Stromal cell of bone marrow (primary cell): ENCODE results near the gene GFY.
A peak's percentile ranks its signal among the peaks of the same experiment; 100 is the strongest.

ENCODE experiments used
- DNase-seq: peaks from one replicate; pipeline ENCODE4 v3.0.0-alpha.2; 2012; ENCODE audit warnings: low read depth

GFY gene

DNA sequence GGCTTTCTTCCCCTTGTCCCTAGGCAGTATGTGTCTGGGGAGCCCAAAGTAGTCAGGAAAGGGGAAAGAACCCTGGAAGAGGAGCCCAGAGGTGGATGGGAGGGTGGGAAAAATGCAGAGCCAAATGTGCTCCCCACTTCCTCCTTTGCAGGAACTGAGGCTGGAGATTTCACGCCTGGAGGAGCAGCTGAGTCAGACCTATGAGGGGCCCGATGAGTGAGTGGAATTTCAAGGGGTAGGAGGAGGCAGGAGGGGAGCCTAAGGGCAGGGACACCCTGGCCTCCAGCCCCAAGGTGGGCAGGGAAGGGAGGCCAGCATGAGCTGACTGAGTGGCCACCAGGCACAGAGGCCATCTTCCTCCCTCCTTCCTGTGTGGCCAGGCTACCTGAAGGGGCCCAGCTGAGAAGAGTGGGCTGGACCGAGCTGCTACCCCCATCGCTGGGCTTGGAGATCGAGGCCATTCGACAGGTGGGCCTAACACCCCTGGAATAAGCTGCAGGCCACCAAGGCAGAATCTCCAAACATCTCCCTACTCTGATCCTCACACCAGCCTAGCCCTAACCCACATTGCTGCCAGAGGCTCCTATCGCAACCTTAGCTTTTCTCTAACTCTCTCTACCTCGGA is 16.3 kb upstream of the GFY start:
- no peak for DNase-seq

GRCh38 chr19:49409441-49410029 is 15.7 kb upstream of the GFY start:
- no peak for DNase-seq

- no peak for DNase-seq
These were observed 13.4 kb upstream of the GFY start for GRCh38 chr19:49411681-49412326.

GRCh38 chr19:49413348-49413747 is 11.8 kb upstream of the GFY start:
- no peak for DNase-seq

DNA sequence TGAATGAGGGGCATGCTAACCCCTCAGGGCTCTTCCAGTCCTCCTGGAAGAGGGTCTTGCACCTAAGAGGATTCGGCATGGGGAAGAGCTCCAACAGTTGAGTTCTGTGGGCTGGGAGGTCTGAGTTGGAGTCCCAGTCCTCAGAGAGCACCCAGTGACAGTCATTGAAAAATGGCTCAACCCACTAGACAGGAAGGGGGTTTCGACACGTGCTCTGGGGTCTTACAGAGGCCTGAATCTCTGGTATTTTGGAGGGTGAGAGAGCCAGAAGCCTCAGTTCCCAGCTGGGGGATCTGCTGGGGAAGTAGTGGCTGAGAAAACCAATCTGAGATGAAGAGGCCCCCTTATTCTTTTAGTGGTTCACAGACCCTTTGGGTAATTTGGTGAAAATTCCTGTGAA is 10.9 kb upstream of the GFY start:
- DNase-seq = no peak

DNA sequence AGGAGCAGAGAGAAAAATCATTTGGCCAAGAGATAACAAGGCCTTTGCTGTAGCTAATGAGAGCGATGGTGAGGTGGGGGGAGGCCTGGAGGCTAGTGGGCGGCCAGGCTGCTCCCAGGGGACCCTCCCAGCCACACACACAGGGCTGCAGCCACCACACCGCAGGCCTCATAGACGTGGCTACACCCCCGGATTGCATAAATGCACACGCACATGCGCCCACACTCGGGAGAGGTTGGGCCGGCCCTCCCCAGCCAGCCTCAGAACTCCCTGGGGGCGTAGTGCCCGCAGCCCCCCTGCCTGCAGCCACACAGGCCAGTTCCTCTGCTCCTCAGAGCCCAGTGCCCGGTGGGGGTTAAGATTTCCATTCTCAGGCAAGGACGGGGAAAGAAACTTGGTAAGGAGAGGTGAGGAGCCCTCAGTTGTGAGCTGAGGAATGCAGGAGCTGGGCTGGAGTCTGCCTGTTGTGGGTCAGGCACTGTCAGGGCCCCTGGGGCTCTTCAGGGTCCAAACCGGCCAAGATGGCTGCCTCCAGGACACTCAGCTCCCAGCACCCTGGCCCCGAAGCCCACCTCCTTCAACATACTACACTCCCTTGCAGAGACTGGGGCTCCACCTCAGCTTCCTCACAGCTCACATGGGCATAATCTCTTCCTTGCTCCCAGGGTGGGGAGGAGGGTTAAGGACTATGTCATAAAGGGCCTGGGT is 9.9 kb upstream of the GFY start:
- peak; percentile 38 for DNase-seq

- DNase-seq = no peak
These were observed 9.4 kb upstream of the GFY start for GRCh38 chr19:49415810-49416200.

GRCh38 chr19:49417088-49417487 is 8.1 kb upstream of the GFY start:
- DNase-seq = no peak

GRCh38 chr19:49418511-49418910 is 6.7 kb upstream of the GFY start:
- DNase-seq = no peak

DNA sequence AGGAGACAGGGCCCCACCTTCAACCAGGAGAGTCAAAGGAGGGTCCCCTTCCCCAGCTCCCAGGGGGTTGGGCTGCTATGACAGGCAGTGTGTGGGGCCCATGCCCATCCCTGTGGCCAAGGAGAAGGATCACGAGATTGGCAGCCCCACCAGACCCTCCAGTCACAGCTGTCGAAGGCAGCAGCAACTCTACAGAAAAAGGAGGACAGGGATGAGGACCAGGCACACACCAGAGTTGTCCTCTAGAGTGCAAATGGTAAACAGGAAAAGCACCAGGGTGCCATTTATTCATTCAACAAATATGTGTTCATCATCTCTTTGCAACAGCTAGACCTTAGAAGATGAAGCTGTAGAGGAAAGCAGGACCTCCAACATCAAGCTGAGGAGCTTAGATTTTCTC is 6.0 kb upstream of the GFY start:
- DNase-seq = no peak

DNA sequence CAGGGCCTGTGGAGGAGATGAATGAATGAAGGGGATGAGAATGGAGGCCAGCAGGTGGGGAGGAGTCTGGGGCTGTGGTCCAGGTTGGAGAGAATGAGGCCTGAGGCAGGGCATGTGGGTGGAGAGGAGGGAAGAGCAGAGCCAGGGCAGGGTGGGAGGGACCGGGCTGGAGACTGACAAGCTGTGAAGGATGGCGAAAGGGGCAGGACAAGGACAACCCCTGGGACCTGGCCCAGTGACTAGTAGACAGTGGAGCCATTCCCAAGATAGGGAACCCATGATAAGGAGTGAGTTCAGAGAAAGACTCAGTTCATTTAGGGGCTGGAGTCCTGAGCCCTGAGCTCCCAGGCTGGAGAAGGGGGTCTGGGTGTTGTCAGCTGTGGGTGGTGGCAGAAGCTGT is 5.0 kb upstream of the GFY start:
- no peak for DNase-seq

DNA sequence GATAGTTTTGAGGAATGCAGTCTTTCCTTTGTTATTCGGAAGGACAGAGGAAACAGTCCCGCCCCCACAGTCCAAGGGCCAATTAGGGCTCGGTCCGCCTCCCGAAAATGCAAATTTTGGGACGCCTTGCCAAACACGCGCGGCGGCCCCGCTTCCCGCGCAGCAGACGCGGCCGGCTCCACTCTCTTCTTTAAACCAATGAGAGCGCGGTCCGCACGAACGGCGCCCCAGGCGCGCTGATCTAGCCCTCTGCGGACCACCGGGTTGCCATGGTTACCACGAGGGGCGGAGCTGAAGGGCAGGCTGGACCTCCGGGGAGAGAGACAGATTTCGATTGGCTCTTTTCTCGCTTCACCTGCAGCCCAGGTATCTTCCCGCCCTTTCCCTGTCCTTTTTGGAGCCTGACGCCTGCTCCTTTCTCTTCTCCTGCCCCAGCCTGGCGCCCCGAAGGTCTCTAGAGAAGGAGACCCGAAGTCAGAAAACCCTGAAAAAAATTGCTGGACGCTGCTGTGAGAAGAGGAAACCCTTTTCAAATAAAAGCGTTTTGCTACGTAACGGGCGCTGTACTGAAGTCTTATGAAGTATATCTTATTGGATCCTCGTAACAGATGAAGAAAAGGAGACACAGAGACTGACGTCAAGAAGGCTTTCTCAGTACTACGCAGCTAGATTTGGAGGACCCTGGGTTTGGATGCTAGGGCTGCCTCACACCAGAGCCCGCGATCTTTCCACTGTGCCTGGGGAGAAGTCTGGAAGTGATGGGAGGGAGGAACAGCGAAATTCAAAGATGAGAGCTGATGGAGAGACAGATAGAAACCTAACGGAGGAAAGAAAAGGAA is 3.9 kb upstream of the GFY start:
- DNase-seq = peak; percentile 25

DNA sequence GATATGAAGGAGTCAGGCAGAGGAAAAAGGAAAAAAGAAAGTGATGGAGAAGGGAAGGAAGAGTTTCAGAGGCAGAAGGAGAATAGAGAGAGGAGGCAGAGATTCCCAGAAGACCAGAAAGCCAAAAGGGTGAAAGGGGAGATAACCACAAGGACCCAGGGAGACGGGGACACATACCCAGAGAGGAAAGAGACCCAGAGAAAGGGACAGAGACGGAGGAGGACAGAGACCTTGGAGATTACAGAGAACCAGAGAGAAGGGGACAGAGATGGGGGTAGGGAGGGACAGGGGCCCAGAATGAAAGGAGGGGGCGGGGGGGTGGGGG is 3.3 kb upstream of the GFY start:
- no peak for DNase-seq

DNA sequence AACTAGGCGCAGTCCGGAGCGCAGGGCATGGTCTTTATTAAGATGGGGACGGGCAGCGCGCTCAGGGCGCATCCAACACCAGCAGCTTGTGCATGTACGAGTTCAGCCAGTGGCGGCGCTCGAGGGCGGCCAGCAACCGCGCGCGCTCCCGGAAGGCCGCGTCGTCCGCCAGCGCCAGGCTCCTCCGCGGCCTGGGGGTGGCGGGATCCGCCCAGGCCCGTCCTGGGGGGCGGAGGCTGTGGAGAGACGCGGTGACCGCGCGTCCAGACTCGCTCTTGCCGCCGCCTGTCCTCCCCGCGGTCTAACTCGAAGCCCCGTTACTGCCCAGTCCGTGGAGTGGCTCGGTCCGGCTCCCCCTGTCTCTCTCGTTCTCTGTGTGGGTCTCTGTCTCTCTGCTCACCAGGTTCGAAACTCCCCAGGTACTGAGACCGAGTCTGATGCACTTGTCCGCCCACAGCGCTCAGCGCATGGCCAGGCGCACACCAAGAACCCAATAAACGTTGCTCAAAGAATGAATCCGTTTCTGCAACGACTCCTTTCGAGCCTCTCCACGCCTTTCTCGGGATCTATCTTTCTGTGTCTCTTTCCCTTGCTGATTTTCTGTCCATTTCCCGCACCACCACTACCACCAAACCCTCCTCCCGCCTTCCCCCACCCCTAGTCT is 2.6 kb upstream of the GFY start:
- DNase-seq = no peak

DNA sequence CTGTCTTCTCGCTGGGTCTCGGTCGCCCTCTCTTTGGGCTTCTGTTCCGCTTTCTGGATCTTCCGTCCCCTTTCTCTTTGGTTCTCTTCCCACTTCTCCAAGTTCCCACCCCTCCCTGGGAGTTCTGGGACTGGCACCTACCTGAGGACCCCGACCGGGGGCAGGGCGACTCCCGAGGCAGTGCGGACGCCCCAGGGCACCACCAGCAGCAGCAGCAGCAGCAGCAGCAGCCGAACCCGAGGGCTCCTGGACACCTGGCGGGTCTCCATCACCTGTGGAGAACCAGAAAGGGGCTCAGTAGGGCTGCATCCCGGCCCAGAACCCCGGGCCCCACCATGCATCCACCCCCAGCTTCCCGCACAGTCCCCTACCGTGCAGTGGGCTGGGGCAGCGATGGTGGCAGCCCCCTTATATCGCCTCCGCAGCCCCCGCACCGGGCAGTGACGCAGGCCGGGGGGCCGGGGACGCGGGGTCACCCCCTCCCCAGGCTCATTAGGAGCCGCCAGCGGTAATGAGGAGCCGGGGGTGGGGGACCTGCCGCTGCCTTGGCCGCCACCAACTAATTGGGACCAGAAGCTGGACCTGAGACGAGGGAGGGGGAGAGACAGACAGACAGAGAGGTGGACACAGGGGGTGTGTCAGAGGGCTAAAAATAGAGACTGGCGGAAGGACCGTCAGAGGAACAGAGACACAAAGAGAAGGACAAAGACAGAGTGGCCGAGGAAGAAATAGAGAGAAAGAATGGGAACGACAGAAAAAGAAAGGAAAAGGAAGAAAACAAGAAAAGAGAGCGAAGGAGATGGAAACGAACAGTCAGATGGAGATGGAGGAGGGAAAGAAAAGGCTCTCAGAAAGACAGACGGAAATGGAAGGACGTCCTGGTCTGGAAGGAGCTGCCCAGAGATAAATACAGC is 1.9 kb upstream of the GFY start, which contains the start of gene PTH2:
PTH2 (minus strand) TSS at position 371 of the 914 bp plus-strand sequence; CDS start at position 269, 102 bp downstream.
- no peak for DNase-seq

- no peak for DNase-seq
These were observed 1.2 kb upstream of the GFY start for GRCh38 chr19:49423985-49424303.

DNA sequence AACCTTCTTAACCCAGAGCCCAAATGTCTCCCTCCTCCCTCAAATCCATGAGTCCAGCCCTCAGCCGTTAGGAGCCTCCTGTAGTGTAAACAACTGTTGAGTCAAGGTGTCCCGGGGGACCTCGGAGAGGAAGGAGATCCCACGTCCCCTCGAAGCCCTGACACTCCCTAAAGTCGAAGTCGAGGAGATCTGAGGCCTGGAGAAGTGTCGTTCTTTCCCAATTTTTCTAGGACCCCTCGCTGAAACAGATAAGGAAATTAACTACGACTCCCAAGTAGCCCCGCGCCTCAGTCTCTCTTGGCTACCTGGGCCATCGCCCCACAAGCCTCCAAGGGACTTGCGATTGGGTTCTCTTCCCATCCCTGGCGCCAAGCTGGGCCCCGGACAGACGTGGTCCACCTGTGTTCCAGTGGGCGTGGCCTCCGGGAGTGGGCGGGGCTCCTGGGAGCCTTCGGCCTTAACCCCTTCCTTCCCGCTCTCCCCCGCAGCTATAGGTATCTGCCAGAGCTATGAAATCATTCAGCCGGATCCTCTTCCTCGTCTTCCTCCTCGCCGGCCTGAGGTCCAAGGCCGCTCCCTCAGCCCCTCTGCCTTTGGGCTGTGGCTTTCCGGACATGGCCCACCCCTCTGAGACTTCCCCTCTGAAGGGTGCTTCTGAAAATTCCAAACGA is 869 bp downstream of the GFY start:
- DNase-seq = no peak

- DNase-seq = no peak
These were observed 2.2 kb downstream of the GFY start for GRCh38 chr19:49427339-49427738.

GRCh38 chr19:49427855-49428546 is 2.8 kb downstream of the GFY start:
- DNase-seq = no peak
